Astrocyte (in vitro differentiated cells and primary cell): ENCODE results near the gene DSE. TPM values are rescaled to one million over a fixed set of nuclear protein-coding genes. Genes with fewer than 3 reads are reported as not detected.
A peak's percentile ranks its signal among the peaks of the same experiment; 100 is the strongest.

ENCODE experiments used
- DNase-seq: peaks from one replicate; pipeline ENCODE4 v3.0.0-alpha.2; 2010; ENCODE audit warnings: low read depth
- FAIRE-seq: peaks from 2 replicates; lab custom pipeline; 2011; peaks lifted over from hg19 to GRCh38; lab: Jason Lieb, UNC
- H2AFZ ChIP-seq: 2 replicates; pipeline ENCODE4 v1.6.0; 2012; ENCODE audit warnings: low read depth, low read length, inconsistent platforms
- H3K27ac ChIP-seq: 2 replicates; pipeline ENCODE4 v1.5.1; 2011; ENCODE audit warnings: low read depth, low read length, inconsistent platforms
- H3K27me3 ChIP-seq: 2 replicates; pipeline ENCODE4 v1.6.0; 2011; ENCODE audit warnings: low read length, inconsistent platforms; ENCODE audit not compliant: insufficient read depth
- H3K36me3 ChIP-seq: 2 replicates; pipeline ENCODE4 v1.5.1; 2011; ENCODE audit warnings: low read length, inconsistent platforms; ENCODE audit not compliant: insufficient read depth
- H3K4me1 ChIP-seq: 2 replicates; pipeline ENCODE4 v1.5.1; 2011; ENCODE audit warnings: low read length, inconsistent platforms; ENCODE audit not compliant: insufficient read depth
- H3K4me2 ChIP-seq: 2 replicates; pipeline ENCODE4 v1.6.0; 2012; ENCODE audit warnings: low read length, inconsistent platforms
- H3K4me3 ChIP-seq: 2 replicates; pipeline ENCODE4 v1.5.1; 2011; ENCODE audit warnings: low read depth, mild to moderate bottlenecking, low read length, inconsistent platforms; ENCODE audit not compliant: insufficient read depth
- H3K79me2 ChIP-seq: 2 replicates; pipeline ENCODE4 v1.6.0; 2012; ENCODE audit warnings: mild to moderate bottlenecking, low read length, inconsistent platforms; ENCODE audit not compliant: insufficient read depth
- H3K9ac ChIP-seq: 2 replicates; pipeline ENCODE4 v1.6.0; 2012; ENCODE audit warnings: mild to moderate bottlenecking, low read length, inconsistent platforms
- H3K9me3 ChIP-seq: 2 replicates; pipeline ENCODE4 v1.5.1; 2012; ENCODE audit warnings: low read depth, mild to moderate bottlenecking, low read length, inconsistent platforms; ENCODE audit not compliant: insufficient read depth
- H4K20me1 ChIP-seq: 2 replicates; pipeline ENCODE4 v1.6.0; 2012; ENCODE audit warnings: low read length, inconsistent platforms; ENCODE audit not compliant: insufficient read depth
- H3K27ac Mint-ChIP-seq: one replicate; pipeline ENCODE4 v1.8.0; 2021; ENCODE audit warnings: mild to moderate bottlenecking, mixed read lengths; ENCODE audit not compliant: unreplicated experiment
- H3K27me3 Mint-ChIP-seq: one replicate; pipeline ENCODE4 v1.8.0; 2021; ENCODE audit warnings: low read depth, mixed read lengths; ENCODE audit not compliant: unreplicated experiment
- H3K36me3 Mint-ChIP-seq: one replicate; pipeline ENCODE4 v1.8.0; 2021; ENCODE audit warnings: low read depth, mixed read lengths; ENCODE audit not compliant: unreplicated experiment
- H3K4me1 Mint-ChIP-seq: one replicate; pipeline ENCODE4 v1.8.0; 2021; ENCODE audit warnings: low read depth, mixed read lengths; ENCODE audit not compliant: unreplicated experiment
- H3K4me3 Mint-ChIP-seq: one replicate; pipeline ENCODE4 v1.8.0; 2021; ENCODE audit warnings: mild to moderate bottlenecking, moderate library complexity, mixed read lengths; ENCODE audit not compliant: unreplicated experiment
- H3K9me3 Mint-ChIP-seq: one replicate; pipeline ENCODE4 v1.8.0; 2021; ENCODE audit warnings: mild to moderate bottlenecking, mixed read lengths; ENCODE audit not compliant: unreplicated experiment
- EZH2 ChIP-seq: IDR thresholded peaks from 2 replicates; pipeline ENCODE4 v1.6.1; 2012; ENCODE audit warnings: mild to moderate bottlenecking, low read length, inconsistent platforms; ENCODE audit not compliant: insufficient read depth
- total RNA-seq: library from RNA; stranded (reverse); gene quantifications from 2 replicates; pipeline ENCODE4 v1.2.1, GENCODE V29; 2021
- TF ChIP-seq, protein P1 (sequence below): IDR thresholded peaks from 2 replicates; pipeline ENCODE4 v1.5.1; 2011; ENCODE audit warnings: low read depth, mild to moderate bottlenecking, inconsistent platforms, low read length, moderate library complexity; ENCODE audit not compliant: insufficient read depth

Gene DSE
- total RNA-seq, 1 donor from 2014 or later: 83.2 TPM

DNA sequence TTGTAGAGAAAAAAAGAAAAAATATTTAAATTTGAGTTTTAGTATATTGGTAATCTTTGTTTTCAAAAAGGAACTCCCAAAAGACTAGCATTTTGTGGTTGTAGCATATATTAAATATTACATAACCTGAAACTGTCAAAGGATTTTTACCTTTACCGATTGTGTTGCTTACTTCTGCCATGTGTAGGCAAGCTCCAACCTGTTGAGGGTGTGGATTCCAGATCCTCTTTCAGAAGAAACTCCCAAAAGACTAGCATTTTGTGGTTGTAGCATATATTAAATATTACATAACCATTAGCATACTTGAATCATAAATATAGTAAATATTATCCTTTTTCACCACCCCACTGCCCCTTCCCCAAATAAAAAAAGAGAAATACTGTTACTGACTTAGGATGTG lies 3.2 kb downstream of the DSE start:
- H3K4me2 ChIP-seq: no peak overlapping the region
- H3K36me3 ChIP-seq: no peaks in the 10 kb centered on the region
- no peak overlapping the region for H3K4me3 ChIP-seq
- no peak overlapping the region for H3K27ac Mint-ChIP-seq
- H3K4me3 Mint-ChIP-seq: peak overlapping the region; percentile 47
- no peaks in the 10 kb centered on the region for H3K27me3 Mint-ChIP-seq
- peaks cover 71% of the 10 kb centered on the region for H3K79me2 ChIP-seq
- TF ChIP-seq EZH2: no peak
- TF ChIP-seq, protein P1, sequence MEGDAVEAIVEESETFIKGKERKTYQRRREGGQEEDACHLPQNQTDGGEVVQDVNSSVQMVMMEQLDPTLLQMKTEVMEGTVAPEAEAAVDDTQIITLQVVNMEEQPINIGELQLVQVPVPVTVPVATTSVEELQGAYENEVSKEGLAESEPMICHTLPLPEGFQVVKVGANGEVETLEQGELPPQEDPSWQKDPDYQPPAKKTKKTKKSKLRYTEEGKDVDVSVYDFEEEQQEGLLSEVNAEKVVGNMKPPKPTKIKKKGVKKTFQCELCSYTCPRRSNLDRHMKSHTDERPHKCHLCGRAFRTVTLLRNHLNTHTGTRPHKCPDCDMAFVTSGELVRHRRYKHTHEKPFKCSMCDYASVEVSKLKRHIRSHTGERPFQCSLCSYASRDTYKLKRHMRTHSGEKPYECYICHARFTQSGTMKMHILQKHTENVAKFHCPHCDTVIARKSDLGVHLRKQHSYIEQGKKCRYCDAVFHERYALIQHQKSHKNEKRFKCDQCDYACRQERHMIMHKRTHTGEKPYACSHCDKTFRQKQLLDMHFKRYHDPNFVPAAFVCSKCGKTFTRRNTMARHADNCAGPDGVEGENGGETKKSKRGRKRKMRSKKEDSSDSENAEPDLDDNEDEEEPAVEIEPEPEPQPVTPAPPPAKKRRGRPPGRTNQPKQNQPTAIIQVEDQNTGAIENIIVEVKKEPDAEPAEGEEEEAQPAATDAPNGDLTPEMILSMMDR: no peak
- H4K20me1 ChIP-seq: peaks cover 52% of the 10 kb centered on the region
- H3K27ac ChIP-seq: no peak overlapping the region
- peaks cover 5% of the 10 kb centered on the region for H3K4me1 ChIP-seq
- no peak for FAIRE-seq
- H3K27me3 ChIP-seq: no peaks in the 10 kb centered on the region
- no peak overlapping the region for H3K9ac ChIP-seq
- no peaks in the 10 kb centered on the region for H3K9me3 ChIP-seq
- H2AFZ ChIP-seq: no peak overlapping the region
- H3K36me3 Mint-ChIP-seq: peaks cover 8% of the 10 kb centered on the region
- no peak for DNase-seq
- no peaks in the 10 kb centered on the region for H3K9me3 Mint-ChIP-seq
- peaks cover 28% of the 10 kb centered on the region for H3K4me1 Mint-ChIP-seq

DNA sequence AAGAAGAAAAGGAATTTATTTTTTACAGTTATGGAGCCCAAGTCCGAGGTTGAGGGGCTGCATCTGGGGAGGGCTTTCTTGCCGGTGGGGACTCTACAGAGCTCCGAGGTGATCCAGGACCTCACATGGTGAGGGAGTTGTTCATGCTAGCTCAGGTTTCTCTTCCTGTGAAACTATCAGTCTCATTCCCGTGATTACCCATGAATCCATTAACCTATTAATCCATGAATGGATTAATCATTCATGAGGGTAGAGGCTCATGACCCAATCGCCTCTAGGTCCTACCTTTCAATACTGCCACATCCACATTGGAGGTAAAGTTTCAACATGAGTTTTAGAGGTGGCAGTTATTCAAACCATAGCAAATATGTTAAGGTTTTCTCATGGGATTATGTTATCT lies 3.8 kb downstream of the DSE start:
- no peaks in the 10 kb centered on the region for H3K36me3 ChIP-seq
- H3K4me3 Mint-ChIP-seq: peak overlapping the region; percentile 47
- peaks cover 9% of the 10 kb centered on the region for H3K36me3 Mint-ChIP-seq
- H3K4me2 ChIP-seq: no peak overlapping the region
- FAIRE-seq (no peak), DNase-seq (no peak)
- TF ChIP-seq, protein P1: no peak
- no peak for TF ChIP-seq EZH2
- no peaks in the 10 kb centered on the region for H3K27me3 Mint-ChIP-seq
- no peak overlapping the region for H3K27ac ChIP-seq
- H3K9me3 Mint-ChIP-seq: no peaks in the 10 kb centered on the region
- H3K9me3 ChIP-seq: no peaks in the 10 kb centered on the region
- H3K79me2 ChIP-seq: peaks cover 78% of the 10 kb centered on the region
- no peak overlapping the region for H2AFZ ChIP-seq
- peaks cover 54% of the 10 kb centered on the region for H4K20me1 ChIP-seq
- H3K9ac ChIP-seq: no peak overlapping the region
- no peak overlapping the region for H3K27ac Mint-ChIP-seq
- no peaks in the 10 kb centered on the region for H3K27me3 ChIP-seq
- H3K4me1 ChIP-seq: peaks cover 5% of the 10 kb centered on the region
- peaks cover 26% of the 10 kb centered on the region for H3K4me1 Mint-ChIP-seq
- H3K4me3 ChIP-seq: no peak overlapping the region

DNA sequence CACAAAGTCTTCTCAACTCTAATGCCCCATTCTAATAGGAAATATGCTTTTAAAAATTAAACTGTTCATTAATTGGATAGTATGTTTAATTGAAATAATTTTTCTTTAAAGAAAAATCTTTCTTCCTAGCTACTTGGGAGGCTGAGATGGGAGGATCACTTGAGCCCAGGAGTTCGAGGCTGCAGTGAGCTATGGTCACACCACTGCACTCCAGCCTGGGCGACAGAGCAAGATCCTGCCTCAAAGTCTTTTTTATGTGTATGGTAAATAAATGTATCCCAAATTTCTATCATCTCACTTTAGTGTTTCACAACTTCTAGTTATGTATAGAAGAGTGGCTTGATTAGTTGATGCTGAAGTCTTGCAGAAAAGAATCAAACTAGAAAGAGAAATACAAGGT lies 4.5 kb downstream of the DSE start:
- H3K27me3 ChIP-seq: no peaks in the 10 kb centered on the region
- no peaks in the 10 kb centered on the region for H3K9me3 ChIP-seq
- DNase-seq (no peak), FAIRE-seq (no peak)
- no peak overlapping the region for H3K4me2 ChIP-seq
- H3K36me3 Mint-ChIP-seq: peaks cover 9% of the 10 kb centered on the region
- H3K4me1 Mint-ChIP-seq: peaks cover 25% of the 10 kb centered on the region
- H3K9me3 Mint-ChIP-seq: no peaks in the 10 kb centered on the region
- H3K9ac ChIP-seq: no peak overlapping the region
- H3K4me3 Mint-ChIP-seq: no peak overlapping the region
- peaks cover 5% of the 10 kb centered on the region for H3K4me1 ChIP-seq
- no peak overlapping the region for H3K4me3 ChIP-seq
- H2AFZ ChIP-seq: no peak overlapping the region
- H3K27ac Mint-ChIP-seq: no peak overlapping the region
- H4K20me1 ChIP-seq: peaks cover 60% of the 10 kb centered on the region
- TF ChIP-seq, protein P1: no peak
- no peak for TF ChIP-seq EZH2
- no peaks in the 10 kb centered on the region for H3K27me3 Mint-ChIP-seq
- H3K79me2 ChIP-seq: peaks cover 81% of the 10 kb centered on the region
- no peak overlapping the region for H3K27ac ChIP-seq
- no peaks in the 10 kb centered on the region for H3K36me3 ChIP-seq
